Retinal pigment epithelial cell (primary cell): ENCODE results near the gene FBXW9.

Experiments used
- DNase-seq: peaks from one replicate; pipeline ENCODE4 v3.0.0-alpha.2; 2010; ENCODE audit warnings: low read depth
- H3K4me3 ChIP-seq: 2 replicates; pipeline ENCODE4 v1.5.1; 2011; ENCODE audit warnings: mild to moderate bottlenecking, low read length, control low read depth, moderate library complexity
- TF ChIP-seq, protein P1 (sequence below): conservative IDR thresholded peaks from 2 replicates; pipeline ENCODE4 v1.5.1; 2011; ENCODE audit warnings: low read depth, low read length, control low read depth, inconsistent platforms

Gene FBXW9

DNA sequence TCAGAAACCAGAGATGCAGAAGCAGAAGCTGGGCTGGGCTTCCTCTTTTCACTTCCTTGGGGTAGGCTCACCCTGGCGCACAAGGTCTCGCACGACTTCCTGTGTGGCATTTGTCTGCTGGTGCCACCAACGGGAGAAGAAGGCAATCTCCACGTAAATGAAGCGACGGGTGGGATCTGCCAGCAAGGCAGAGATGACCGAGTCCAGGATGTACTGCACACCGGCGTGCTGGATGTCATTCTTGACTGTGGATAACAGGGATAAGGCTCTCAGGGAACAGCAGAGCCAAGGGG, 31.2 kb downstream of the FBXW9 start:
- TF ChIP-seq, protein P1, sequence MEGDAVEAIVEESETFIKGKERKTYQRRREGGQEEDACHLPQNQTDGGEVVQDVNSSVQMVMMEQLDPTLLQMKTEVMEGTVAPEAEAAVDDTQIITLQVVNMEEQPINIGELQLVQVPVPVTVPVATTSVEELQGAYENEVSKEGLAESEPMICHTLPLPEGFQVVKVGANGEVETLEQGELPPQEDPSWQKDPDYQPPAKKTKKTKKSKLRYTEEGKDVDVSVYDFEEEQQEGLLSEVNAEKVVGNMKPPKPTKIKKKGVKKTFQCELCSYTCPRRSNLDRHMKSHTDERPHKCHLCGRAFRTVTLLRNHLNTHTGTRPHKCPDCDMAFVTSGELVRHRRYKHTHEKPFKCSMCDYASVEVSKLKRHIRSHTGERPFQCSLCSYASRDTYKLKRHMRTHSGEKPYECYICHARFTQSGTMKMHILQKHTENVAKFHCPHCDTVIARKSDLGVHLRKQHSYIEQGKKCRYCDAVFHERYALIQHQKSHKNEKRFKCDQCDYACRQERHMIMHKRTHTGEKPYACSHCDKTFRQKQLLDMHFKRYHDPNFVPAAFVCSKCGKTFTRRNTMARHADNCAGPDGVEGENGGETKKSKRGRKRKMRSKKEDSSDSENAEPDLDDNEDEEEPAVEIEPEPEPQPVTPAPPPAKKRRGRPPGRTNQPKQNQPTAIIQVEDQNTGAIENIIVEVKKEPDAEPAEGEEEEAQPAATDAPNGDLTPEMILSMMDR = no peak
- H3K4me3 ChIP-seq = no peak overlapping the region
- DNase-seq = no peak

DNA sequence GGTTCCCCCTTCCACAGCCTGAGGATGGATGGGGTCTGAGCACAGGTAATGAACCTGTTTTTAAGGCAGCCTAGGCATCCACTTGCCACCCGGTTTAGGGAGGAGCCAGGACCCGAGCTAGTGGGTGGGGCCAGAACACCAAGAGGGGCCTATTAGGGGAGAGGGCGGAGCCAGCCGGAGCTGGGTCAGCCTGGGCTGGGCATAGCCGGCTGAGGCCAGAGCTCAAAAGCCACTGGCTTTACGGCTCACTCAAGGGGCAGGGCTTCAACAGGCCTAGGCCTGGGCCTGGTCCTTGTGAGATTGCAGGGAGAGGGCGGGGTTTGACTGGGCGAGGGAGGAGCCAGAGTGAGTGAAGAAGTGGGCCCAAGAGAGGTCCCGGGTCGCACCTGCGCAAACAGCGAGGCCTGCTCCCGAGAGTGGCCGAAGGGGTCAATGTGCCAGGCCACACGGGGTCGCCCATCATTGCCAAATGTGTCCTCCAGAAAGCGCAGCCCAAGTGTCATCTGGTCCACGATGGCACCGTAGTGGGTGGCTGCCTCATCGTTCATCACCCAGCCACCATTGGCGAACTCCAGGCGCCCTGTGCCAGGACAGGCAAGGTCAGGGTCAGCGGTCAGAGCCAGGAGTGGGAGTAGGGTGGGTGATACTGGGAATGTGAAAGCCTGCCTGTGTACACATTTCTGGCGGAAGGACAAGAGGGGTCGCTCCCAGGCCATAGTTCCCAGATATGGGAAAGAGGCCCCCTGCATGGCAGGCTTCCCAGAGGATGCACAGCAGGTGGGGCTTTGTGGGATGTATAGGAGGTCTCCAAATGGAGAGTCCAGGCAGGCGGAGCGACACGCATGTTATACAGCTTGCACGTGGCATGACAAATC, 31.8 kb downstream of the FBXW9 start:
- H3K4me3 ChIP-seq = no peak overlapping the region
- no peak for DNase-seq
- TF ChIP-seq, protein P1 = no peak

DNA sequence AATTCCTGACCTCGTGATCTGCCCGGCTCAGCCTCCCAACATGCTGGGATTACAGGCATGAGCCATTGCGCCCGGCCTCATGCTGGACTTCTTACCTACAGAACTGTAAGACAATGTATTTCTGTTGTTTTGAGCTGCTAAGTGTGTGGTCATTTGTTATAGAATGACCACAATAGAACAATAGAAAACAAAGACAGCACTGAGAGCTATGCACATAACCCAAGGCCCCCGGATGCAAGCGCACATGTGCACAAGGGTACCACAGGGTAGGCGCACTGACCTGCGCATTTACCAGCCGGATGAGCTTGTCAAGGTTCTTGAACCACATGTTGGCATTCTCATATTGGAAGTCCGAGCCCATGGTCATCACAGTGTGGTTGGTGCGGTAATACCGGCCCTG, 35.5 kb downstream of the FBXW9 start:
- no peak for DNase-seq
- TF ChIP-seq, protein P1 = no peak
- H3K4me3 ChIP-seq = no peak overlapping the region

- TF ChIP-seq, protein P1 = no peak
- DNase-seq = no peak
- H3K4me3 ChIP-seq = no peak overlapping the region
Measured at GRCh38 chr19:12657966-12658365, 38.5 kb downstream of the FBXW9 start.

- H3K4me3 ChIP-seq = no peak overlapping the region
- no peak for DNase-seq
- TF ChIP-seq, protein P1 = no peak
Measured at GRCh38 chr19:12656899-12657571, 39.4 kb downstream of the FBXW9 start.

DNA sequence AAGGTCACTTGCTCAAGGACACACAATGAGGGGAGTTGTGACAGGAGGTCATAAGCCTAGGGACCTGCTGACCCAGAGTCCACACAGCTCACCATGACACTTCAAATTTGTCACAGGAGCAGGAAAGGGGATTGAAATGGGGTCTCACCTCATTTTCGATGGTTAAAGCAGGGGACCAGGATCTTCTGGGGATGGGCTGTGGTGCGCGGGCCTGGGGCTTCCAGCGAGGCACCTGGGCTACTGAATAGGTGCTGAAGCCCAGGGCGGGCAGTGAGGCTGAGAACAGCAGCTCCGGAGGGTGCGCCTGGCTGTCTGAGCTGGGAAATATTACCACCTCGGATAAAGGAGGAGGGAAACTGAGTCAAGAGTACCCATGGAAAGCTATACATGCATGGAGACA, 40.9 kb downstream of the FBXW9 start:
- DNase-seq = no peak
- no peak overlapping the region for H3K4me3 ChIP-seq
- TF ChIP-seq, protein P1 = no peak

DNA sequence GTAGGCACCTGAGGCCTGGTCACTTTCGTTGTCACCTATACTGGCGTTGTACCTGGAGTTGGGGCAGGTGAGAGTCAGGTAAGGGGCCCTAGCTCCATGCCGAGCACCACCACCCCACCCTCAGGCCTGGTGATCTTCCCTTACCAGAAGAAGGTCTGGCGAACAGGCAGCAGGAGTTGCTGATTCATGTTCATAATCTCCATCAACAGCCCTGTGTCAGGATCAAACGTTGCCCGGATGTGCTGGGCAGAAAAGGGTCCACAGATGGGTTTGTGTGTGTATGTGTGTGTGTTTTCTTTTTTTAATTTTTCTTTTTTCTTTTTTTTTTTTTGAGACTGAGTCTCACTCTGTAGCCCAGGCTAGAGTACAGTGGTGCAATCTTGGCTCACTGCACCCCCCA, 44.2 kb downstream of the FBXW9 start:
- TF ChIP-seq, protein P1 = no peak
- H3K4me3 ChIP-seq = no peak overlapping the region
- no peak for DNase-seq
